22Rv1 (cell line): ENCODE results near the gene GINS2.

Experiments
- H3K27ac ChIP-seq: fragments of 450-650 bp; 2 replicates; pipeline ENCODE4 v1.5.1; 2017
- CTCF ChIP-seq: fragments of 450-650 bp; IDR thresholded peaks from 2 replicates; pipeline ENCODE4 v1.5.1; 2017; ENCODE audit warnings: mild to moderate bottlenecking
- ZFX ChIP-seq: fragments of 450-650 bp; IDR thresholded peaks from 2 replicates; pipeline ENCODE4 v1.6.1; 2017; ENCODE audit warnings: antibody characterized with exemption, borderline replicate concordance

GINS2 gene

GRCh38 chr16:85698459-85698891 lies 9.7 kb upstream of the GINS2 start:
- TF ChIP-seq CTCF (no peak), ZFX (no peak)

GRCh38 chr16:85697431-85697830 lies 8.7 kb upstream of the GINS2 start:
- TF ChIP-seq ZFX: no peak
- H3K27ac ChIP-seq: no peak overlapping the region

More at GRCh38 chr16:85698459-85698891, 9.7 kb upstream of the GINS2 start:
- H3K27ac ChIP-seq: no peak overlapping the region

GRCh38 chr16:85696781-85697180 lies 8.0 kb upstream of the GINS2 start:
- H3K27ac ChIP-seq: no peak overlapping the region

GRCh38 chr16:85695196-85696128 lies 6.7 kb upstream of the GINS2 start:
- TF ChIP-seq ZFX (no peak), CTCF (no peak)
- no peak overlapping the region for H3K27ac ChIP-seq

More at GRCh38 chr16:85696781-85697180, 8.0 kb upstream of the GINS2 start:
- TF ChIP-seq CTCF (no peak), ZFX (no peak)

GRCh38 chr16:85690469-85691064 lies 1.8 kb upstream of the GINS2 start:
- TF ChIP-seq CTCF (no peak), ZFX (no peak)
- peak overlapping the region; percentile 75 for H3K27ac ChIP-seq

GRCh38 chr16:85689950-85690320 lies 1.2 kb upstream of the GINS2 start:
- H3K27ac ChIP-seq: peak overlapping the region; percentile 75
- TF ChIP-seq CTCF (no peak), ZFX (no peak)

- TF ChIP-seq CTCF (no peak), ZFX (no peak)
- peak overlapping the region; percentile 75 for H3K27ac ChIP-seq
These were observed 663 bp upstream of the GINS2 start for GRCh38 chr16:85689285-85689949.
